GM19043 (cell line): ENCODE measurements around the gene DYSF.

Experiments
- ATAC-seq: cut with Tn5 transposase; IDR thresholded peaks from one replicate; pipeline ENCODE4 v1.9.1; 2021; ENCODE audit warnings: low read depth; ENCODE audit not compliant: unreplicated experiment

DYSF gene

DNA sequence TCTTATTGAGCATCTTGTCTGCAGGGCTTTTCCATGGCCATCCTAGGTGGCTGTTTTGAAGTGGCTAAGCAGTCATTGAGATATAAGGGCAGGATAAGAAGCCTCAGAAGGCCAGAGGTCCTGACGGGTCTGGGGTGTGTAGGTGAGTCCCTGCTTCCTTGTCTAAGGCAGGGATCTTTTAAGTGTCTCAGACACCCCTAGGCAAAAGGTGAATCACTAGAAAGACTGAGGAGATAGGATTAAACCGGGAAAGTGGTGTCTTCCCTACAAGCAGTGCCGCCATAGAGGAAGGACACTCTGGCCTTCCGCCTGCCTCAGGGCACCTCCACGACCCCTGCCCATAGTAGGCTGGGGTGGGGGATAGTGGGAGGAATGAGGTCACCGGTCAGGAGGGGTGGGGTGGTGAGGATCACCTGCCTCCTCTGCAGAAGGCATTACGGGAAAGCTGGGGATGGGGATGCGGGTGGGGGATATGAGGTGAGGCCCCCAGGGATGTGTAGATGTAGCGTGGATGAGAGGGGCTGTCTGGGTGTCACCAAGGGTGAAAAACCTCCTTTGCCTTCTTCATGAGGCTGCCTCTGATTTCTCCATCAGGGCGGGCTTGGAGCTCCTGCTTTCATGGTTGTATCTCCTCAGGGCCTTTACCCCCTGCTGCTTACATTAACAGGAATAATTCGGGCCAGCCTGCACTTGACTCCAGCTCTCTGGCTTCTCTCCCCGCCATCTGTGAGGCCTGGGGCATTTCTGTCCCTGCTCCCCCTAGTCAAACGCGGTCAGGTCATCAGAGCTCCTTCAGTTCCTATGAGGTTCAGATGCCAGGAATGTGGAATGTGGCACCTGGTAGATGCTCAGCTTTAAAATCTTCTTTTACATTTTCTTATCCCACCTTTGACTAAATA is 244.0 kb downstream of the DYSF start:
- no peak for ATAC-seq

DNA sequence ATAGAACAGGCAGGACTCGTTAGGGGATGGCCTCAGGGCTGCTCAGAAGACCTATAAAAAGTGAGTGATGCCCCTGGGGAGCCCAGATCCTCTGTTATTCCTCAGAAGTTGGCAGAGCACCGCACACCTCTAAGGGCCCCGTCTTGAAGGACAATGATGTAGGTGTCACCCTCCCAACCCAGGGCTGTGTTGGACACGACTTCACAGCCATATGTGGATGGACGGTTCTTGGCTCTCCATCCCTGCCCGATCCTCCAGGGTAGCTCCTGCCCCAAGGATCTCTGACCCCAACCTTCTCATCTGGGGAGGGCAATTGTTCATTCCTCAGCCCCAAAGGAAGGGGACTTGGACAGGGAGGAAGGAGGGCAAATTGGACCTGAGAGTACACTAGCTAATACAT is 246.1 kb downstream of the DYSF start:
- ATAC-seq = no peak

DNA sequence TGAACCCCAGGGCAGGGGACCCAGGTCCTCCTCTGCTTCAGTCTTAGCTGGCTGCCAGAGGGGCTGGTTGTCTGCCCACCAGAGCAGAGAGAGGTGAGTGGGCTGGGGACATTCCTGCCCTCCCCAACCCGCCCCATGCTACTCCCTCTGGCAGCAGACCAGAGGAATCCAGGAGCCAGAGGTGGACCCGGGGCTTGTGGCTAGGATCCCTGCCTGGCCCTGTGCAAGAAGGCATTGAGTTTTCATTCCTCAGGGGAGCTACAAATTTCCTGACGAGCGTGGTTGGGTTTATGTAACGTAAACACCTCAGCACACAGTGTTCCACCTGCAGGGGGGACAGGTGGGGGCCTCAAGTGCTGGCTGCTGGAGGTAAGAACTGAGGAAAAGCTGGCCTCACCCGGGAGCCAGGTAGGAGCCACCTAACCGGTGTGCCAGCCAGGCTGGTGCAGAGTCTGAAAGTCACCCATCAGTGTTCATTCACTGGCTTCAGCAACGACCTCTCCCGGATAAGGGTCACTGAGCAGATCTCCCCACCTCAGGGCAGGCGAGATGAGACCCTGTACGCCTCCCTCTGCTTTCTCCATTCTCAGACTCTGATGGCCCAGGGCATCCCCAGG is 246.8 kb downstream of the DYSF start:
- ATAC-seq = no peak

DNA sequence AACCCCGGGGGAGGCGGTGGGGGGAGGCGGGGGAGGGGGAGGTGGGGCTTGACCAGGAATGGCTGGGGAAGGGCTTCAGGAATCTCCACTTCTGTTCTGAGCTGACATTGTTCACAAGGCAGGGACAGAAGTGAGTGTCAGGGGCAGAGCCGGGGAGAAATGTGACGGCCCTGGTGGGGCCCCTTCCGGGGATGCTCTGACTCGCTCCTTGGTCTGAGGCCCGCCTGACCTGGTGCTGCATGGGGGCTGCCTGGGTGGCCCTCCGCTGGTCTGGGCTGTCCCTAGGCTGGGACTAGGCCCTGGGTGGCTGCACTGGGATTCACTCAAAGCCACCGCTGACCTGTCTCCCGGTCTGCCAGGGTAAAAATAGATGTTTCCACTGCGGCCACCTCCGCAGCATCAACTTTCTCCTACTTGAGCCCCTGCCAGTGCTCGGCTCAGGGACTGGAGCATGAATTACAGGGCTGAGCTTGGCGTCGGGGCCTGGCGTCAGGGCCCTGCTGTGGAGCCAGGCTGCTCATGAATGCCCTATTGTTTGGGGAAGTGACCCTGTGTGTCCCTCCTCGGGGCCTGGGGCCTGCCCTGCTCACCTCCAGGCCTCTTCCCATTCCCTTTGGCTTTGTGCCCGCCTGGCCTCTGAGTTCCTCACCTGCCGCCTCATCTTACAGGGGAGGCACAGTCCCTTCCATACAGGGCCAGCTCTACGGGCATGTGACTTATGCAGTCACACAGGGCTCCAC is 247.5 kb downstream of the DYSF start:
- ATAC-seq = no peak

DNA sequence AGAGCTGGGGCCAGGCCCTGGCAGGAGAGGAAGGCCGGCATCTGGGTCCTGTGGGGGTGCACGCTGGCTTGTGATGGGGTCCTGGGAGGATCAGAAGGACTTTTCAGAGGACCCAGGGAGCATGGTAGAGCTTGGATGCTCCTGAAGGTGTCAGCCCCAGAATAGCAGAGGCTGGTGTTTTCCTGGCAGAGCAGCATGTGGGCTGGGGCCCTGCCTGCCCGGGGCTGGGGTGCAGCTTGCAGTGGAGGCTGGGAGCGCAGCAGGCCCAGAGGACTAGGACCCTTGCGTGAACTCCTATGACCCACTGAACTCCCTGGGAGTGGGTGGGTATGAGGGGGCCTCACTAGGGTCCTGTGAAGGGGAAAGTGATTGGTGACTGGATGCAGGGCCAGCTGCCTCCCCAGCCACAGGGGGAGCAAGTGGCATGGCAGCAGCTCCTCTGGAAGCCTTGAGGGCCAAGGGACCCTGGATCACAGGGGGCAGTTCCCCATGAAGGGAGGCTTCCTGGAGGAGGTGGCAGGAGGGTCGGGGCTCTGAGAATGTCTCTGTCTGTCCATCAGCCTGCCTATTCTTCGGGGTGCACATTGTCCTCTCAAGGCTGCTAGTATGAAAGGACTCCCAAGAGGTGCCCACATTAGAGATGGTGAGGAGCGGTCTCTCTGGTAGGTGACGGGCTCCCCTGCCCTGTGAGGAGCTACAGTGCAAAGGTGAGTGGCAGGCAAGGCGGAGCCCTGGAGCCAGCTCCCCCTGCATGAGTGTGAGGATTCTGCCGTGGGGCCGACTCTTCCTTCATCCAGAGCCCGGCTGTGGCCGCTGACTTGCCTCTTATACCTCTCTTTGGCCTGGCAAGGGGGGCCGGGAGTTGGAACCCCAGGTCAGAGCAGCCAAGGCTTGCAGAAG is 249.0 kb downstream of the DYSF start:
- ATAC-seq = no peak

DNA sequence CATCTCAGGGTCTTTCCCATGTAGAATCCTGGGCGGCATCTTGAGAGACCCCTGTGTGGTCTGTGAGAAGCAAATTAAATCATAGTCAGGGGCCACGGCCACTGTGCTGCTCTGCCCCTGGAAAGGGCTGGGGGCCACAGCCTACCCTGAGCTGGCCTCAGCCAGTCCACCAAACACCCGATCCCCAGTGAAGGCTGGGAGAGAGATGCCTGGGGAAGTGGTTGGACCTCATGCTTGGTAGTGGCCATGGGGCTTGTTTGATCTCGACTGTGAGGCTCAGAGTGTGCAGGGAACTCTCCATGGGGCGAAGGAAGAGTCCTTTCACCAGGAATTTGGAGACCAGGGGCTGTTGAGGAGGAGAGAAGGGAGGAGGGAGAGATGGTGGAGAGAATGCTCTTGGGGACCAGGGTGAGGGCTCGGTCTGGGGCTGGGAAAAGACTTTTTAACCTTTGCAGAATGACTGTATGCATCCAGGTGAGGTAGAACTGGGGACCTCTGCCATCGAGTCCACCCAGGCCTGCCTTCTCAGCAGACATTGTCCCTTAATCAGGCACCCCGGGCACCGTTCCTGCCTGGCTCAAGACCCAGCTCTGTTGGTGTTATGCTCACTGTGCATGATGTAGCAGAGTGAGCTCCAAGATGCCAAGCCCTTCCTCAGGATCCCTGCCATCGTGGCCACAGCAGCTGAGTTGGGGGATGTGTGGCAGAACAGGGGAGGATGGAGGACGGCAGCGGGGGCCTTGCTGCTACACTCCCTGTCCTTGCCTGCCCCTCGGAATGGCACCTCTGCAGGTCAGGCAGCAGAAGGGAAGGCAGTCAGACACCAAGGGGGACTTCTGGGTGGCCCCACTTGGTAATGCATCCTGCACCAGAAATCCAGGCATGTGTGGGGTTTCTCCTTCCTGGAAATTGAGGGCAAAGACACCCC is 249.9 kb downstream of the DYSF start:
- ATAC-seq = no peak

DNA sequence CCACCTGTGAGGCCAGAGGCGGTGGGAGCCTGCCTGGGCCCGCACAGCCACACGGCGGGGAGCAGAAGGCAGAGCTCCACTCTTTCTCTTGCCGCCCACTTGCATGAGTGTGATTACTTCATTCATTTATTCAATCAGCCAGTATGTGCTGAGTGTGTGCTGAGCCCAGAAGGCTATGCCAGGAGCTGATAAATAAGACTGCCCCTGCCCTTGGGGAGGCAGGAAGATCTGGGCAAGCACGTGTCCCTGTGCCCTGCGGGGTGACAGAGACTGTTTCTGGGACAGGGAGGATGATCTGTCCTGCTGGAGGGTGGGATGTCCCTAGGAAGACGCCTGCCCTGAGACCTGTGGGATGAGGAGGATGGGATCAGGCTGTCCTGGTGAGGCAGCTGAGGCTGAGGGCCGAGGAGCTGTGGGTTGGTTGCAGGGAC is 250.8 kb downstream of the DYSF start:
- ATAC-seq = no peak

DNA sequence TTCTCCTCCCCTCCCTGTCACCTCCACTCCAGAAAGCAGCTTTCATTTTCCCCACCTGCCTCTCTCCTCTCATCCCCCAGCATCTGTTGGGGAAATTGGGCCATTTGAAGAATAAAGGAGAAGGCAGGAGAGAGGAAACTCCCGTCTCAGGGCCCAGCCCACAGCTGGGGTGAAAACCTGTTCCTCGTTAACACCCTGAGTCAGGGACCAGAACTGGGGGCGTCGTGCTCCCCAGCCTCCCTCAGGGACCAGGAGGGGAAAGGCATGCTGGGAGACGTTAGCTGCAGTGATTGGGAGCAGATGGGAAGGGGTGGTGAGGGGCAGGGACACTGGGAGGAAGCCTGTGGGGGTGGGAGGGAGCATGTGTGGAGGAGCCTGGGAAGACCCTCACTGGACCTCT is 251.3 kb downstream of the DYSF start:
- ATAC-seq = no peak

DNA sequence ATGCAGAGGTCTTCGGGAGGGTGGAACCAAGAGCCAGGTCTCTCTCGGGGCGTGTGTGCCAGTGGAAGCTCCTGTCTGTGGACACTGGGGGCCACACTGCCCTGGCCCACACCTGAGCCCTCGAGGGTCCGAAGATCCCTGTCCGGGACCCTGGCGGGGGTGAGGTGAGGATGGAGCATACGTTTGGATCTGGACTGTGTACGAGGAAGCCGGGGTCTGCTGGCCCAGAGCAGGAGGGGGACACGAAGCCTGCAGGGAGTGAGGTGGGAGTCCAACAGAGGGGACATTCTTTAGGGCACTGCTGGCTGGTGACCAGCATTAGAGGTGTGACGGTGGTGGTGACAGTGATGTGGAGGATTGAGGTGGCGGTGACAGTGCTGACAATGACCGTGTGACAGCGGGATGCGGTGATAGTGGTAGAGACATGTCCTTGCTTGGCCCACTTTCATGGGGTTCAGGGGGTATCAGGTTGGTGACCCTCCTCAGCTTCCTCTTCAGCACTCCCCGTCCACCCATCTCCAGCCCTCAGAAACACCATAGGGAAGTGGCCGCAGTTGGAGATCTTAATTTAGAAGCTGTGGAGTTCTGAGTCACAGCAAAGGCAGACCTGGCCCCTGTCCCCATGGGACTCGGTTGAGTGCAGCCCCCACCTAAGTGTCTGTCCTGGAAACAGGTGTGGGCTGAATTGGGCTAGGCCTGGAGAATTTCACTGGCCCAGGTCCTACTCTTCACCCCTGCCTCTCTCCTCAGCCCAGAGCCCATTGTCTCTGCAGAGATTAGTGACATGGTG is 252.0 kb downstream of the DYSF start:
- ATAC-seq = no peak

DNA sequence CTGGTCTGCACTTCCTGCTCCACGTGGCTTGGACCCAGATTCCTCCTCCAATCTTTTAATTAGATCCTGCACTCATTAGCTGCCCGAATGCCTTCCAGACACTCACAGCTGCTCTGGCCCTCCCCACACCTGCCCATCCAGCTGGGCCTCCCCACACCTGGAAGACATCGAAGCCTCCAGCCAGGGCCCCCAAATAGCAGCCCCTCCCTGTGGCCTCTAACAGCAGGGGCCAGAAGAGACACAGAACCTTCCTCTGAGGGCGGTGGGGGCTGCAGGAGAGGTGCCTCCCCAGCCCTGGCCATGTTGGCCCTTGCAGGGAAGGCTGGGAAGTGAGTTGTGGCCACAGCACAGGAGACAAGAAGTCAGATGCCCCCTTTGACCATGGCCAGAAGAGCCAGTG is 252.8 kb downstream of the DYSF start:
- ATAC-seq = no peak

DNA sequence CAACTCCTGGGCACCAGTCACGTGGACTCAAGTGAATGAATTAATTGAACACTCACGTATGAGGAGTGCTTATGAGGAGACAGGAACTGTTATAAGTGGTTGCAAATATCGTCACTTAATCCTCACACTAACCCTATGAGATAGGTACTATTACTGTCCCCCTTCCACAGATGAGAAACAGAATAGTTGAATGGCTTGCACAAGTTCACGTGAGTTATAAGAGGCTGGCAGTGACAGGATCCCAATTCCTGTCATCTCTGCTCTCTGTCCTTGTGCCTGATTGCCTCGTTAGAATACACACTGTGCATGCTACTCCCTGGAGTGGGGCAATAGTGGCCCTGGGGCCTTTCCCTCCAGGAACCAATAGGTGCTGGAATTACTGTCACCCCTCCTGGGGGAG is 253.5 kb downstream of the DYSF start:
- no peak for ATAC-seq

DNA sequence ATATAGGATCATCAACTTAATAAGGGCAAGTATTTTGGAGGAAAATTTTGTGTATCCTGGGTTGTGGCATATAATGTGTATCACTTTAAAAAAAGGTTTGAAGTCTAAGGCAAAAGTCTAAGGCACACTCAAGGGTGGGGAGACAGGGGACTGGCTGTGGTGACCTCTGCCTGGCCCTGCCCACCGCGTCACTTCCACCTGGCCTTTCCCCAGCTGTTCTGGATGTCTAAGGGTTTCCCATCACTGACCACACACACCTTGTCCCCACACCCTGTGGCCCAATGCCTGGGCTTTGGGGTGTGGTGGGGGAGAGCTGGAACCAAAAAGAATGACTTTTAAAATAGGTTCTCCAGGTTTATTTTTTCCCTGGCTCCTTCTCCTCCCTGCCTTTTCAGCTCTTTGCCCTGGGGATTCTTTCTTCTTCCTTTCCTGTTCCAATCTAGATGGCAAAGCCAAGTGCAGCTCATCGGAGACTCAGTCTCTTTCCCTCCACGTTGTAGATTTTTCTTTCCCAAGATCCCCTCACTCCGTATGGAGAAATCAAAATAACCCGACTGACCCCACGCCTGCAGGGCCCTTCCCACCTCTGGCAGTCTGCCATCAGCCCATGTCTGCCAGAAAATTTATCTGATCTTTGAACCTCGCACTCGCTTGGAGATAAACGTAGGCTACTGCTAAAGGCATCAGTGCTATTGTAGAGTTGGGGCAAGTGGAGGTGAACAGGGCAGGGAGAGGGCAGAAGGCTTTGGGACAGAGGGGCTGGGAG is 257.2 kb downstream of the DYSF start:
- ATAC-seq = no peak

DNA sequence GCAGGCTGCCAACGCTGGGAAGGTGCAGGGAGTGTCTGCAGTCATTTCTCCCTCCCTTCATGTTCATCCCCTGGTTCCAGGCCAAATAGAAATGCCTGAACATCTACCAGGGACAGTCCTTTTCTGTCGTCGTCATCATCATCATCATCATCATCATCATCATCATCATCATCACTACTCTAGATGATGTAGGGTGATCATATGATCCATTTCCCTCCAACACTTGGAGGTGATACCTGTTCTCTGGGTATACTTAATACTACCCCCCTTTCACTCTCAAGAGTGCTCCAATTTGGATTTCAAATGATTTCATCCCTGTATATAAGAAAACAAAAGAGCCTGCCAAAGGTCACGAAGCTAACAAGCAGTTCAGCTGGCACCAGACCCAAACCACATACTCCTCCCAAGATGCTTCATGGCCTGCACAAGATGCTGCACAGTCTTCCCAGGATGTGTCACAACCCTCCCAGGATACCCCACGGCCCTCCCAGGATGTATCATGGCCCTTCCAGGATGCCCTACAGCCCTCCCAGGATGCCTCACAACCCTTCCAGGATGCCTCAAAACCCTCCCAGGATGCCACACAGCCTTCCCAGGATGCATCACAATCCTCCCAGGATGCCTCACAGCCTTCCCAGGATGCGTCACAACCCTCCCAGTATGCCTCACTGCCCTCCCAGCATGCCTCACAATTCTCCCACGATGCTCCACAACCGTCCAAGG is 257.9 kb downstream of the DYSF start:
- no peak for ATAC-seq

DNA sequence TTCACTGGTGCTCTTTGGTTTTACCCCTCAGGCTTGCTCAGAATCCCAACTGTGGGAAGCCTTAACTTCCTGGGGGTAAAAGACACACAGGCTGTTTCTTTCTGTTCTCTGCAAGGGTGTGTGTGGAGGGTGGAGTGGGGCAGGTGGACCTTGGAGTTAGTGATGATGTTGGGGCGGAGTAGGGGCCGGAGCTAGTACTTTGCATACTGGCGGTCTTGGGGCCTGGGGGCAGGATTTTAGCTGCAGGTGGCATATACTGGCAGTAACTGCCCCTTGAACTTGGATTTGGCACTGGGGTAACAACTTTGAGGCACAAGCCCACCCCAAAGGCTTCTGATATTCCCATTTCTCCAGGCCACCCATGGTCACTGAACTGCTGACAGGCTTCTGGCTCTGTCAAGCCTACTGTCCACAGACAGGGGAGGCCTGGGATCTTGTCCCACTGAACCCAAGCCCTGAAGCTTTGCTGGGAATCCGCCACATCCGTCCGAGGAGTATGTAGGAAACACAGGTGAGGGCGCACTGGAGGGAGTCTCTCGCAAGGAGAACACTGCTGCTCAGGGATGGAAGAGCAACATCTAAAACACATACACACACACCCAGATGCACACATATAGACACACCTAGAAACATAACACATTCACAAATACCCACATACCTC is 258.9 kb downstream of the DYSF start:
- no peak for ATAC-seq

DNA sequence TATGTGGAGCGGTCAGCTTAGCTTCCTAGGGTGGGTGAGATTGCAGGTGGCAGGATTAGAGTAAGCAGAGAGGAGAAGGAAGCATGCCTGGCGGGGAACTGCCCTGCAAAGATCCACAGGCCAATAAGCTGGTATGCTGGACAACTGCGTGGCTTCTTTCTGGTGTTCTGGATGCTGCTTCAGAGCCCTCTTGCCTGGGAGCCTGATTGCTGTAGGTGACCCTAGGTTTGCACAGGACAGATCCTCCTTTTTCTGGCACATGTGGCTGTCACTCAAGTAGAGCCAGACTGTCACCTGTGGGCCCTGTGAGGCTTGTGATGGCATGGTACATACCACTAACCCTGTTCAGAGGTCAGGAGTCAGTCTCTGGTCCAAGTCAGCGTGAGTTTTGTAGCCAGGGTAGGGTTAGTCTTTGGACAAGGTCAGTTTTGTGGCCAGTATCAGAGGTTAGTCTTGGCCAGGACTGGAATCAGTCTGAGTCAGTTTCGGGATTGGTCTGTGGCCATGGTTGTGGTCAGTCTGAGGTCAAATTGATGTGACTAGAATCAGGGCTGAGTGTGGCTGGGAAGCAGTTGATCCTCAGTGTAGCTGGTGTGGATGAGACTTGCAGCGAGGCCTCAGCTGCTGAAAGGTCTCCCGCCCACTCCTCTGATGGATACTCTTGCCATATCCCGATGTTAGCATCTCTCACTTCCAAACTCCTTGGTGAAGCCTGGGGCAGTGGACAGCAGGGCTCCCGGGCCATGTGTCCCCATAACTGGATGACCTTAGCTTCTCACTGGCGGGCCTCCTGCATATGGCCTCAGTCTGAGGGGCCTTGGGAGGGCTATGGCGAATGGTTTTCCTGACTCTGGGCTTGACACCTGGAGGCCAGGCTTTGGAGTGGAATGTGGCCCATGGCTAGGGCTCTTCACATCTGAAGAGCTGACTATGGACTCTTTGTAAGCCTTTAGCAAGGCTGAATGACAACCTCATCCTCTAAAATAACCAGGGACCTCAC is 260.5 kb downstream of the DYSF start:
- ATAC-seq = no peak
